ENCODE results near the gene GPR21.

The GPR21 gene

GRCh38 chr9:123065196-123065595, 31.7 kb downstream of the GPR21 start:
- DNase-seq: no peak

GRCh38 chr9:123067136-123067535, 33.7 kb downstream of the GPR21 start:
- no peak for DNase-seq

GRCh38 chr9:123069010-123069481, 35.6 kb downstream of the GPR21 start:
- no peak for DNase-seq

- no peak for DNase-seq
These were observed 36.7 kb downstream of the GPR21 start for GRCh38 chr9:123070198-123070597.

GRCh38 chr9:123072407-123072995, 39.0 kb downstream of the GPR21 start:
- DNase-seq: no peak

GRCh38 chr9:123073441-123073840, 40.0 kb downstream of the GPR21 start:
- no peak for DNase-seq

GRCh38 chr9:123073991-123074422, 40.5 kb downstream of the GPR21 start:
- DNase-seq: no peak

GRCh38 chr9:123074628-123075027, 41.2 kb downstream of the GPR21 start:
- no peak for DNase-seq

- DNase-seq: no peak
These were observed 47.0 kb downstream of the GPR21 start for GRCh38 chr9:123080444-123080843.

- DNase-seq: peak in 1 of 2 donors; percentile 9
These were observed 48.4 kb downstream of the GPR21 start for GRCh38 chr9:123081824-123082223.

- no peak for DNase-seq
These were observed 50.2 kb downstream of the GPR21 start for GRCh38 chr9:123083680-123084079.

- no peak for DNase-seq
These were observed 50.8 kb downstream of the GPR21 start for GRCh38 chr9:123084256-123084655.
